Stimulated activated CD8-positive, alpha-beta memory T cell treated with anti-CD3 and anti-CD28 coated beads, Interleukin-12 subunit alpha, Interleukin-12 subunit beta, amount 100 ng/mL, for 4 hours (primary cell): ENCODE measurements around the gene DDX24.

Experiments
- DNase-seq: peaks from one replicate; pipeline ENCODE4 v3.0.0-alpha.2; 2020; ENCODE audit warnings: low read depth

DDX24 gene

GRCh38 chr14:94114589-94115057, 33.6 kb upstream of the DDX24 start:
- DNase-seq = no peak

GRCh38 chr14:94113908-94114588, 33.0 kb upstream of the DDX24 start:
- DNase-seq = no peak

GRCh38 chr14:94113490-94113889, 32.5 kb upstream of the DDX24 start:
- no peak for DNase-seq

GRCh38 chr14:94113073-94113472, 32.1 kb upstream of the DDX24 start:
- DNase-seq = no peak

GRCh38 chr14:94112513-94113063, 31.6 kb upstream of the DDX24 start:
- no peak for DNase-seq

GRCh38 chr14:94111276-94112095, 30.5 kb upstream of the DDX24 start:
- no peak for DNase-seq

- no peak for DNase-seq
These were observed 29.7 kb upstream of the DDX24 start, which contains the start of gene IFI27 for GRCh38 chr14:94110552-94111181. Gene IFI27, plus strand, starts transcription at chr14:94110736.

- no peak for DNase-seq
These were observed 28.9 kb upstream of the DDX24 start for GRCh38 chr14:94109915-94110250.

- no peak for DNase-seq
These were observed 23.7 kb upstream of the DDX24 start for GRCh38 chr14:94104731-94105130.

GRCh38 chr14:94103554-94104150, 22.6 kb upstream of the DDX24 start:
- no peak for DNase-seq

- no peak for DNase-seq
These were observed 21.9 kb upstream of the DDX24 start for GRCh38 chr14:94102768-94103482.

GRCh38 chr14:94101748-94102147, 20.7 kb upstream of the DDX24 start:
- no peak for DNase-seq

GRCh38 chr14:94100847-94101246, 19.8 kb upstream of the DDX24 start:
- no peak for DNase-seq

- no peak for DNase-seq
These were observed 18.0 kb upstream of the DDX24 start for GRCh38 chr14:94099006-94099405.

GRCh38 chr14:94098326-94098992, 17.5 kb upstream of the DDX24 start:
- DNase-seq = no peak

GRCh38 chr14:94097091-94097490, 16.1 kb upstream of the DDX24 start:
- DNase-seq = no peak

GRCh38 chr14:94093418-94093817, 12.4 kb upstream of the DDX24 start:
- no peak for DNase-seq

GRCh38 chr14:94089479-94089878, 8.5 kb upstream of the DDX24 start:
- DNase-seq = no peak

- no peak for DNase-seq
These were observed 7.5 kb upstream of the DDX24 start for GRCh38 chr14:94088516-94088915.

- no peak for DNase-seq
These were observed 6.9 kb upstream of the DDX24 start for GRCh38 chr14:94087891-94088290.

GRCh38 chr14:94081386-94081820, 401 bp upstream of the DDX24 start:
- no peak for DNase-seq
